HG02642 (cell line): ENCODE data around the gene GALNT13.

ENCODE experiments used
- ATAC-seq: cut with Tn5 transposase; IDR thresholded peaks from one replicate; pipeline ENCODE4 v1.9.1; 2021; ENCODE audit warnings: mild to moderate bottlenecking; ENCODE audit not compliant: unreplicated experiment, poor library complexity

Gene GALNT13

GRCh38 chr2:153940511-153940910 lies 68.8 kb downstream of the GALNT13 start:
- ATAC-seq, result no peak

- ATAC-seq, result no peak
Measured at GRCh38 chr2:153944800-153945199, 73.1 kb downstream of the GALNT13 start.

- no peak for ATAC-seq
Measured at GRCh38 chr2:153946036-153946435, 74.3 kb downstream of the GALNT13 start.

- ATAC-seq, result no peak
Measured at GRCh38 chr2:153953761-153954160, 82.0 kb downstream of the GALNT13 start.

- ATAC-seq, result no peak
Measured at GRCh38 chr2:153963256-153963655, 91.5 kb downstream of the GALNT13 start.

- ATAC-seq, result no peak
Measured at GRCh38 chr2:153967248-153967973, 95.7 kb downstream of the GALNT13 start.

- ATAC-seq, result no peak
Measured at GRCh38 chr2:153971250-153971649, 99.5 kb downstream of the GALNT13 start.

GRCh38 chr2:153971855-153972254 lies 100.1 kb downstream of the GALNT13 start:
- ATAC-seq, result no peak

GRCh38 chr2:153972412-153972811 lies 100.7 kb downstream of the GALNT13 start:
- no peak for ATAC-seq

- ATAC-seq, result no peak
Measured at GRCh38 chr2:153986488-153987229, 114.9 kb downstream of the GALNT13 start.

- no peak for ATAC-seq
Measured at GRCh38 chr2:153990771-153991170, 119.0 kb downstream of the GALNT13 start.

- no peak for ATAC-seq
Measured at GRCh38 chr2:154013514-154013913, 141.8 kb downstream of the GALNT13 start.

- ATAC-seq, result no peak
Measured at GRCh38 chr2:154015233-154015632, 143.5 kb downstream of the GALNT13 start.

- no peak for ATAC-seq
Measured at GRCh38 chr2:154029504-154029903, 157.8 kb downstream of the GALNT13 start.

- no peak for ATAC-seq
Measured at GRCh38 chr2:154032220-154032619, 160.5 kb downstream of the GALNT13 start.

GRCh38 chr2:154046493-154046892 lies 174.8 kb downstream of the GALNT13 start:
- ATAC-seq, result no peak

- no peak for ATAC-seq
Measured at GRCh38 chr2:154048905-154049304, 177.2 kb downstream of the GALNT13 start.

- no peak for ATAC-seq
Measured at GRCh38 chr2:154049561-154049960, 177.8 kb downstream of the GALNT13 start.

- ATAC-seq, result no peak
Measured at GRCh38 chr2:154067124-154067523, 195.4 kb downstream of the GALNT13 start.

GRCh38 chr2:154078926-154079325 lies 207.2 kb downstream of the GALNT13 start:
- no peak for ATAC-seq

GRCh38 chr2:154092571-154092970 lies 220.8 kb downstream of the GALNT13 start:
- no peak for ATAC-seq

GRCh38 chr2:154093856-154094255 lies 222.1 kb downstream of the GALNT13 start:
- no peak for ATAC-seq
